DMS79 (cell line): ENCODE measurements around the gene DCK.

Experiments
- DNase-seq: peaks from one replicate; lab custom pipeline; 2025; lab: John Stamatoyannopoulos, UW

DCK gene

GRCh38 chr4:71064521-71064920, 71.1 kb downstream of the DCK start:
- DNase-seq: no peak

GRCh38 chr4:71065991-71066510, 72.6 kb downstream of the DCK start:
- DNase-seq: no peak

- DNase-seq: no peak
Observed at GRCh38 chr4:71066737-71067716, 73.6 kb downstream of the DCK start.

- DNase-seq: no peak
Observed at GRCh38 chr4:71069063-71069462, 75.6 kb downstream of the DCK start.

GRCh38 chr4:71070015-71070414, 76.6 kb downstream of the DCK start:
- no peak for DNase-seq

- no peak for DNase-seq
Observed at GRCh38 chr4:71074452-71075299, 81.2 kb downstream of the DCK start.
